T-cell (primary cell): ENCODE results near the gene PLEKHG1. TPM values are rescaled to one million over a fixed set of nuclear protein-coding genes. Genes with fewer than 3 reads are reported as not detected.

Source experiments
- ATAC-seq, 4 experiments: fragments of 200-7000 bp in 3 of 4; fragments of 150-1000 bp in 1 of 4; cut with Tn5 transposase; replicated peaks in 1 of 4; 1 replicate in 3 of 4; 2 replicates in 1 of 4; pipeline ENCODE4 v1.10.0; 2021; ENCODE audit warnings: moderate library complexity in 3 of 4, mild to moderate bottlenecking in 2 of 4, moderate number of reproducible peaks in 1 of 4
- CTCF ChIA-PET, 2 donors: fragments of 300-600 bp; sonication (Branson Sonifier 250); formaldehyde crosslinking; loops; one replicate each; lab custom pipeline; 2022; ENCODE audit warnings: antibody characterized with exemption in 2 of 2; lab: Charles Lee
- POLR2A ChIA-PET, 2 donors: fragments of 300-600 bp; sonication (Branson Sonifier 250); formaldehyde crosslinking; loops; one replicate each; lab custom pipeline; 2022; ENCODE audit warnings: antibody characterized with exemption in 2 of 2; lab: Charles Lee
- DNase-seq, 35 experiments: peaks; one replicate each; pipeline versions ENCODE4 v3.0.0 to v3.0.0-alpha.2; 2013 to 2023
- H3K27ac ChIP-seq: one replicate; pipeline ENCODE4 v1.5.1; 2013; ENCODE audit warnings: low read length
- H3K27me3 ChIP-seq, 2 experiments: replicated peaks in 1 of 2; 1 replicate in 1 of 2; 2 replicates in 1 of 2; pipeline versions ENCODE4 v1.6.1 to v1.7.0; 2013; ENCODE audit warnings: low read length in 1 of 2, mixed read lengths in 1 of 2; ENCODE audit not compliant: control insufficient read depth in 2 of 2, insufficient read depth in 2 of 2; ENCODE audit errors: extremely low read depth in 1 of 2
- H3K36me3 ChIP-seq, 2 donors: 1 replicate in 1 of 2; 2 replicates in 1 of 2; pipeline versions ENCODE4 v1.6.1 to v1.7.0; 2013; ENCODE audit warnings: low read length in 1 of 2; ENCODE audit not compliant: control insufficient read depth in 2 of 2, insufficient read depth in 1 of 2; ENCODE audit errors: extremely low read depth in 1 of 2
- H3K4me1 ChIP-seq, 2 experiments: 1 replicate in 1 of 2; 2 replicates in 1 of 2; pipeline versions ENCODE4 v1.6.1 to v1.7.0; 2013; ENCODE audit warnings: low read length in 2 of 2, mixed read lengths in 1 of 2; ENCODE audit not compliant: insufficient read depth in 2 of 2, control insufficient read depth in 1 of 2; ENCODE audit errors: extremely low read depth in 1 of 2
- H3K4me3 ChIP-seq, 2 donors: 1 replicate in 1 of 2; 2 replicates in 1 of 2; pipeline versions ENCODE4 v1.5.1 to v1.7.0; 2013; ENCODE audit warnings: mild to moderate bottlenecking in 2 of 2, low read length in 1 of 2, moderate library complexity in 1 of 2; ENCODE audit not compliant: control insufficient read depth in 1 of 2; ENCODE audit errors: extremely low read depth in 1 of 2
- H3K9me3 ChIP-seq: 2 replicates; pipeline ENCODE4 v1.7.0; 2013
- H3K27ac Mint-ChIP-seq, 2 donors: one replicate each; pipeline ENCODE4 v1.8.0; 2020 to 2021; ENCODE audit warnings: mild to moderate bottlenecking in 2 of 2, mixed read lengths in 2 of 2
- H3K27me3 Mint-ChIP-seq, 2 donors: one replicate each; pipeline ENCODE4 v1.8.0; 2021 to 2022; ENCODE audit warnings: mixed read lengths in 2 of 2
- H3K36me3 Mint-ChIP-seq: one replicate; pipeline ENCODE4 v1.8.0; 2021; ENCODE audit warnings: mixed read lengths
- H3K4me1 Mint-ChIP-seq, 3 donors: one replicate each; pipeline ENCODE4 v1.8.0; 2020 to 2022; ENCODE audit warnings: mixed read lengths in 3 of 3, mild to moderate bottlenecking in 1 of 3
- H3K4me3 Mint-ChIP-seq, 3 donors: one replicate each; pipeline ENCODE4 v1.8.0; 2020 to 2022; ENCODE audit warnings: mild to moderate bottlenecking in 3 of 3, mixed read lengths in 3 of 3, moderate library complexity in 3 of 3
- H3K9me3 Mint-ChIP-seq, 3 donors: one replicate each; pipeline ENCODE4 v1.8.0; 2020 to 2022; ENCODE audit warnings: mixed read lengths in 3 of 3
- WGBS: methylation state at CpG from one replicate; pipeline ENCODE4 v1.1.5; 2013; ENCODE audit warnings: missing lambda C conversion rate; ENCODE audit not compliant: insufficient coverage; 5-methylcytosine and 5-hydroxymethylcytosine counted together
- total RNA-seq, 35 experiments: library from RNA in 6 of 35; stranded (reverse) in 6 of 35; fragments of 120-200 nt in 1 of 35; gene quantifications; one replicate each; pipeline versions ENCODE4 v1.2.1 to v1.2.4 and lab custom pipeline; 2013 to 2026

PLEKHG1 gene
- total RNA-seq, 5 donors from 2014 or later (not counting 1 experiment from before 2014, with no cell fraction given), result 2.5 to 18.4 (median 5.4) TPM

DNA sequence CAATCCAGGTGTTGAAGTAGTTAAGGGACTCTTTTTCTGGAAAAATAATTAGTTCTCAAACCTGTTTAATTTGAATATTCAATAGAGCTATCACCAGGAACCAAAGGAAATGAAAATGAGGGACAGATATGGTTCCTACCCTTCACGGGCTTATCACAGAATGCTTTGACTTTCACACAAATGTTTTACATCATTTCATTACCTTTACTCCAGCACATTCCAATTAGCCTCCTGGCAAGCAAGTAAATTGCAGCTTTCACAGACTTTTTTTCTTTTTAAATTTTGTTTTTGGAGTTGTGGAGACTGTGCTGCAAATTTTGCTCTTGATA, 35.2 kb downstream of the PLEKHG1 start:
- H3K4me3 Mint-ChIP-seq, result peak overlapping the region in 1 of 3 donors; percentile 58
- no peaks in the 10 kb centered on the region for H3K9me3 Mint-ChIP-seq
- peaks cover 0 to 3% of the 10 kb centered on the region in 2 experiments for H3K27me3 ChIP-seq
- no peak overlapping the region for H3K27ac ChIP-seq
- H3K36me3 Mint-ChIP-seq, result no peaks in the 10 kb centered on the region
- WGBS, result no CpG with 5 or more reads among the region's 1 CpG
- H3K4me1 Mint-ChIP-seq, result peaks cover 27 to 66% (median 44%) of the 10 kb centered on the region in 3 donors
- no peaks in the 10 kb centered on the region for H3K9me3 ChIP-seq
- H3K36me3 ChIP-seq, result no peaks in the 10 kb centered on the region
- CTCF ChIA-PET, result no interaction called here
- H3K4me3 ChIP-seq, result no peak overlapping the region
- peaks cover 2 to 22% of the 10 kb centered on the region in 2 experiments for H3K4me1 ChIP-seq
- ATAC-seq (no peak), DNase-seq (no peak)
- no peaks in the 10 kb centered on the region for H3K27me3 Mint-ChIP-seq
- POLR2A ChIA-PET, result no interaction called here
- H3K27ac Mint-ChIP-seq, result peak overlapping the region; percentile 25 to 76

GRCh38 chr6:150635906-150636514, 36.3 kb downstream of the PLEKHG1 start:
- no peaks in the 10 kb centered on the region for H3K36me3 ChIP-seq
- H3K4me3 Mint-ChIP-seq, result peak overlapping the region in 1 of 3 donors; percentile 21
- CTCF ChIA-PET, result interaction anchor here (0.5 to 1.1 kb wide), 3 partner anchors 19 to 1208 kb away, joined by 3 to 4 read pairs (median 3); no protein-coding TSS in a partner anchor
- peaks cover 0 to 3% of the 10 kb centered on the region in 2 experiments for H3K27me3 ChIP-seq
- H3K36me3 Mint-ChIP-seq, result no peaks in the 10 kb centered on the region
- DNase-seq (peak in 1 of 35 experiments; percentile 36), ATAC-seq (peak in 1 of 4 experiments; percentile 40)
- no peak overlapping the region for H3K27ac ChIP-seq
- POLR2A ChIA-PET, result no interaction called here
- peaks cover 2 to 22% of the 10 kb centered on the region in 2 experiments for H3K4me1 ChIP-seq
- H3K4me1 Mint-ChIP-seq, result peaks cover 27 to 63% (median 36%) of the 10 kb centered on the region in 3 donors
- peaks cover 7 to 8% of the 10 kb centered on the region in 2 donors for H3K27me3 Mint-ChIP-seq
- H3K9me3 Mint-ChIP-seq, result no peaks in the 10 kb centered on the region
- no peak overlapping the region for H3K4me3 ChIP-seq
- no CpG with 5 or more reads among the region's 3 CpGs for WGBS
- peak overlapping the region in 1 of 2 donors; percentile 20 for H3K27ac Mint-ChIP-seq
- H3K9me3 ChIP-seq, result no peaks in the 10 kb centered on the region

DNA sequence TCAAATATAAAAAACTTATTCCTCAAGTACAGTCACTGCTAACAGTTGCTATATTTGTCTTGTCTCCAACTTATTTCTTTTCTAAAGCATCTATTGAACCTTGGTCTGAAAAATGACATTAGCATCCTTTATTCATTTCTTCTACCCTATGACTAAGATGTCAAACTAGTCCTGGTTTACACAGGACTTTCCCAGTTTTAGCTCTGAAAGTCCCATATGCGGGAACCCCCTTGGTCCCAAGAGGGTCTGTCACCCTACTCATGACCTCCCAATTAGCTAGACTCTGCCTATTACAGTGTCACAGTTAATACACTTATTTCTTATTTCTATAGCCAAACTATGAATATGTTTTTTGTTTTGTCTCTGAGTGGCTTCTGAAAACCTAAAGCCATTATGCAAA, 37.1 kb downstream of the PLEKHG1 start:
- H3K4me1 ChIP-seq, result peaks cover 6 to 17% of the 10 kb centered on the region in 2 experiments
- no peaks in the 10 kb centered on the region for H3K36me3 ChIP-seq
- H3K9me3 ChIP-seq, result no peaks in the 10 kb centered on the region
- no CpG with 5 or more reads among the region's 1 CpG for WGBS
- H3K27ac ChIP-seq, result no peak overlapping the region
- H3K27me3 Mint-ChIP-seq, result peaks cover 7 to 8% of the 10 kb centered on the region in 2 donors
- peaks cover 0 to 3% of the 10 kb centered on the region in 2 experiments for H3K27me3 ChIP-seq
- H3K36me3 Mint-ChIP-seq, result no peaks in the 10 kb centered on the region
- ChIA-PET POLR2A (no interaction called here), CTCF (interaction anchor here in 1 of 2 donors (0.6 kb wide), 2 partner anchors 564 to 1207 kb away, joined by 3 read pairs; no protein-coding TSS in a partner anchor)
- H3K4me3 Mint-ChIP-seq, result no peak overlapping the region
- ATAC-seq, result no peak
- peaks cover 26 to 61% (median 28%) of the 10 kb centered on the region in 3 donors for H3K4me1 Mint-ChIP-seq
- no peak overlapping the region for H3K4me3 ChIP-seq
- DNase-seq, result no peak
- peak overlapping the region in 1 of 2 donors; percentile 21 for H3K27ac Mint-ChIP-seq
- H3K9me3 Mint-ChIP-seq, result no peaks in the 10 kb centered on the region

DNA sequence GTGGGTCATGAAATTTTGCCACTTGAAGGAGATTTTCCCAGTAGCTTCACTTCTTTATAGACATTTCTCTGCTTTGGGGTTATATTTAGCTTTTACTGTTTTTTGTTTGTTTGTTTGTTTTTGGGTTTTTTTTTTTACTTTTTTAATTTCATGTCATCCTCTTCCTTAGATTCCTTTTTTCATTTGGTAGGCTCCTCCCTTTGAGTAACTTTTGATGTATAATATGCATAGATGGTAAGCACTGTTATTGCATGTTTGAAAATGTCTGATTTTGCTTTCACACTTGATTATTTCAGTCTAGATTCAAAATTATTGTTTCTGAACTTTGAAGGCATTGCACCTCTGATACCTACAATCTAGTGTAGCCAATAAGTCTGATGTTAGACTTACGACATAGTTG, 37.6 kb downstream of the PLEKHG1 start:
- Histone ChIP-seq H3K4me1 (peaks cover 6 to 14% of the 10 kb centered on the region in 2 experiments), H3K9me3 (no peaks in the 10 kb centered on the region), H3K4me3 (no peak overlapping the region), H3K27me3 (peaks cover 0 to 3% of the 10 kb centered on the region in 2 experiments), H3K36me3 (no peaks in the 10 kb centered on the region), H3K27ac (no peak overlapping the region)
- CTCF ChIA-PET, result interaction anchor here in 1 of 2 donors (0.6 kb wide), 1 partner anchor 565 kb away, joined by 3 read pairs; no protein-coding TSS in a partner anchor
- Mint-ChIP-seq H3K27ac (peak overlapping the region in 1 of 2 donors; percentile 58), H3K4me3 (no peak overlapping the region), H3K4me1 (peaks cover 23 to 56% (median 23%) of the 10 kb centered on the region in 3 donors), H3K36me3 (no peaks in the 10 kb centered on the region), H3K9me3 (no peaks in the 10 kb centered on the region), H3K27me3 (peaks cover 7 to 8% of the 10 kb centered on the region in 2 donors)
- no CpG with 5 or more reads among the region's 1 CpG for WGBS
- POLR2A ChIA-PET, result no interaction called here
- ATAC-seq, result no peak
- DNase-seq, result no peak

GRCh38 chr6:150638267-150638666, 38.6 kb downstream of the PLEKHG1 start:
- peaks cover 7 to 8% of the 10 kb centered on the region in 2 donors for H3K27me3 Mint-ChIP-seq
- Histone ChIP-seq H3K36me3 (no peaks in the 10 kb centered on the region), H3K27ac (no peak overlapping the region), H3K4me1 (peaks cover 4 to 8% of the 10 kb centered on the region in 2 experiments), H3K9me3 (no peaks in the 10 kb centered on the region), H3K4me3 (no peak overlapping the region), H3K27me3 (peaks cover 0 to under 1% of the 10 kb centered on the region in 2 experiments)
- H3K4me1 Mint-ChIP-seq, result peaks cover 13 to 54% (median 16%) of the 10 kb centered on the region in 3 donors
- POLR2A ChIA-PET, result interaction anchor here in 1 of 2 donors (0.7 kb wide), 1 partner anchor 46 kb away, joined by 3 read pairs; no protein-coding TSS in a partner anchor
- no peaks in the 10 kb centered on the region for H3K36me3 Mint-ChIP-seq
- 88% methylated on average over 1 of the region's 1 CpG for WGBS
- no peaks in the 10 kb centered on the region for H3K9me3 Mint-ChIP-seq
- H3K27ac Mint-ChIP-seq, result no peak overlapping the region
- H3K4me3 Mint-ChIP-seq, result no peak overlapping the region
- ATAC-seq (no peak), DNase-seq (no peak)
- CTCF ChIA-PET, result no interaction called here

- no peak overlapping the region for H3K4me3 Mint-ChIP-seq
- Histone ChIP-seq H3K27ac (no peak overlapping the region), H3K9me3 (no peaks in the 10 kb centered on the region), H3K4me3 (no peak overlapping the region), H3K27me3 (no peaks in the 10 kb centered on the region), H3K36me3 (no peaks in the 10 kb centered on the region), H3K4me1 (peaks cover 3 to 4% of the 10 kb centered on the region in 2 experiments)
- H3K36me3 Mint-ChIP-seq, result no peaks in the 10 kb centered on the region
- H3K4me1 Mint-ChIP-seq, result peaks cover 8 to 52% (median 12%) of the 10 kb centered on the region in 3 donors
- ATAC-seq, result no peak
- CTCF ChIA-PET, result interaction anchor here in 1 of 2 donors (0.6 kb wide), 1 partner anchor 8 kb away, joined by 3 read pairs; no protein-coding TSS in a partner anchor
- no peak for DNase-seq
- H3K27me3 Mint-ChIP-seq, result peaks cover 7 to 8% of the 10 kb centered on the region in 2 donors
- WGBS, result no CpG with 5 or more reads among the region's 1 CpG
- H3K27ac Mint-ChIP-seq, result no peak overlapping the region
- POLR2A ChIA-PET, result interaction anchor here (0.7 kb wide), 3 partner anchors 21 to 96 kb away, joined by 3 to 4 read pairs (median 3); no protein-coding TSS in a partner anchor
- no peaks in the 10 kb centered on the region for H3K9me3 Mint-ChIP-seq
These were observed 39.1 kb downstream of the PLEKHG1 start for GRCh38 chr6:150638765-150639164.
